GM12878 (cell line): ENCODE results near the gene ANGPTL2. TPM values are rescaled to one million over a fixed set of nuclear protein-coding genes. Genes with fewer than 3 reads are reported as not detected.

Experiments
- CREM ChIP-seq: IDR thresholded peaks from 2 replicates; pipeline ENCODE4 v1.6.1; 2014; ENCODE audit warnings: antibody characterized with exemption, low read depth
- EED ChIP-seq: sonication (generic); IDR thresholded peaks from 2 replicates; pipeline ENCODE4 v1.6.1; 2016; ENCODE audit warnings: antibody characterized with exemption, low read depth
- EGR1 ChIP-seq, 2 experiments: IDR thresholded peaks; 1 replicate in 1 of 2; 2 replicates in 1 of 2; pipeline ENCODE4 v1.6.1; 2011 to 2012; ENCODE audit warnings: low read depth in 2 of 2, low read length in 2 of 2, borderline replicate concordance in 1 of 2, mild to moderate bottlenecking in 1 of 2, moderate library complexity in 1 of 2
- FOS ChIP-seq: IDR thresholded peaks from 3 replicates; pipeline ENCODE4 v1.6.1; 2011; ENCODE audit warnings: borderline replicate concordance; ENCODE audit not compliant: insufficient read length; ENCODE audit errors: extremely low read depth
- GATAD2B ChIP-seq: fragments of 450-650 bp; conservative IDR thresholded peaks from 2 replicates; pipeline ENCODE4 v1.6.1; 2017; ENCODE audit warnings: low read depth, mild to moderate bottlenecking, moderate library complexity
- HDAC6 ChIP-seq: fragments of 200-600 bp; sonication (generic); IDR thresholded peaks from one replicate; pipeline ENCODE4 v1.8.0; 2017; ENCODE audit warnings: antibody characterized with exemption; ENCODE audit not compliant: unreplicated experiment
- NFYA ChIP-seq: IDR thresholded peaks from 2 replicates; pipeline ENCODE4 v1.6.1; 2011; ENCODE audit warnings: low read depth, mild to moderate bottlenecking, low read length, improper control_type of control experiment, borderline replicate concordance
- NR2C1 ChIP-seq: fragments of 450-650 bp; IDR thresholded peaks from 2 replicates; pipeline ENCODE4 v1.6.1; 2017; ENCODE audit warnings: antibody characterized with exemption, mild to moderate bottlenecking, moderate library complexity
- NR2F1 ChIP-seq: fragments of 450-650 bp; conservative IDR thresholded peaks from 2 replicates; pipeline ENCODE4 v1.6.1; 2017; ENCODE audit warnings: mild to moderate bottlenecking
- RAD51 ChIP-seq: fragments of 450-650 bp; IDR thresholded peaks from 2 replicates; pipeline ENCODE4 v1.6.1; 2016; ENCODE audit warnings: moderate library complexity, mild to moderate bottlenecking, inconsistent platforms
- SMAD5 ChIP-seq: IDR thresholded peaks from 2 replicates; pipeline ENCODE4 v1.6.1; 2016; ENCODE audit warnings: antibody characterized with exemption, low read depth
- SREBF1 ChIP-seq: IDR thresholded peaks from 2 replicates; pipeline ENCODE4 v1.6.1; 2012; ENCODE audit warnings: mild to moderate bottlenecking, low read length
- SRF ChIP-seq, 2 experiments: IDR thresholded peaks; 2 replicates each; pipeline ENCODE4 v1.6.1; 2011; ENCODE audit warnings: low read depth in 2 of 2, low read length in 2 of 2, mild to moderate bottlenecking in 1 of 2, moderate library complexity in 1 of 2
- STAT1 ChIP-seq: fragments of 450-650 bp; conservative IDR thresholded peaks from 2 replicates; pipeline ENCODE4 v1.6.1; 2014; ENCODE audit warnings: antibody characterized with exemption, mild to moderate bottlenecking
- STAT3 ChIP-seq: IDR thresholded peaks from 2 replicates; pipeline ENCODE4 v1.6.1; 2011; ENCODE audit warnings: low read depth, low read length, improper control_type of control experiment
- SUPT20H ChIP-seq: IDR thresholded peaks from 2 replicates; pipeline ENCODE4 v1.6.1; 2011; ENCODE audit warnings: low read depth, mild to moderate bottlenecking, low read length, moderate library complexity, borderline replicate concordance; ENCODE audit not compliant: control insufficient read depth
- TBL1XR1 ChIP-seq: IDR thresholded peaks from 2 replicates; pipeline ENCODE4 v1.6.1; 2012; ENCODE audit warnings: low read depth, low read length, improper control_type of control experiment
- ZBED1 ChIP-seq: IDR thresholded peaks from 2 replicates; pipeline ENCODE4 v1.6.1; 2016; ENCODE audit warnings: borderline replicate concordance
- ZNF384 ChIP-seq: IDR thresholded peaks from 2 replicates; pipeline ENCODE4 v1.6.1; 2012; ENCODE audit warnings: low read depth, mild to moderate bottlenecking, low read length, improper control_type of control experiment, borderline replicate concordance
- ZNF622 ChIP-seq: fragments of 450-650 bp; IDR thresholded peaks from 2 replicates; pipeline ENCODE4 v1.6.1; 2017; ENCODE audit warnings: mild to moderate bottlenecking, inconsistent platforms
- polyA plus RNA-seq, 11 experiments: library from polyadenylated mRNA; depleted of rRNA in 4 of 11; unstranded in 6 of 11; stranded (reverse) in 5 of 11; fragments of >200 nt; fragmentation: Nextera tagmentation in 4 of 11; fragmentation: Illumina TruSeq in 1 of 11; extraction: Ambion mirVana in 4 of 11; extraction: Trizol in 1 of 11; gene quantifications; 1 replicate in 1 of 11; 2 replicates in 10 of 11; pipeline versions ENCODE4 v1.2.1 to v1.2.3, GENCODE V29; 2011 to 2016; ENCODE audit warnings: inconsistent platforms in 2 of 11, missing spikeins in 2 of 11, low read depth in 1 of 11
- total RNA-seq, 4 experiments: library from RNA; depleted of rRNA in 3 of 4; stranded (reverse); fragments of >200 nt in 3 of 4; fragmentation: Illumina TruSeq in 1 of 4; extraction: Trizol in 1 of 4; gene quantifications; 2 replicates each; pipeline versions ENCODE4 v1.2.1 to v1.2.3, GENCODE V29; 2013 to 2021
- TF ChIP-seq, protein P1 (sequence below): fragments of 450-650 bp; IDR thresholded peaks from 2 replicates; pipeline ENCODE4 v1.6.1; 2017; ENCODE audit warnings: mild to moderate bottlenecking, moderate library complexity
- TF ChIP-seq, protein P2 (sequence below): IDR thresholded peaks from 2 replicates; pipeline ENCODE4 v1.6.1; 2011; ENCODE audit warnings: low read depth, low read length, improper control_type of control experiment, borderline replicate concordance
- TF ChIP-seq, protein P3 (sequence below): IDR thresholded peaks from 2 replicates; pipeline ENCODE4 v1.6.1; 2012; ENCODE audit warnings: low read depth, low read length, improper control_type of control experiment
- TF ChIP-seq, protein P4 (sequence below), 3 experiments: IDR thresholded peaks in 2 of 3; conservative IDR thresholded peaks in 1 of 3; 2 replicates each; pipeline ENCODE4 v1.5.1; 2011; ENCODE audit warnings: low read depth in 3 of 3, low read length in 3 of 3, mild to moderate bottlenecking in 3 of 3, control low read depth in 2 of 3, moderate library complexity in 2 of 3, inconsistent platforms in 1 of 3, mixed read lengths in 1 of 3; ENCODE audit not compliant: control insufficient read depth in 2 of 3, insufficient read depth in 1 of 3; ENCODE audit errors: extremely low read depth in 1 of 3

ANGPTL2 gene
- total and polyA plus RNA-seq, 10 of the 15 experiments (the other 5 are each of a cell fraction or from before 2014, with no cell fraction given), result 0.13 to 2.6 (median 0.82) TPM; not detected in 1

DNA sequence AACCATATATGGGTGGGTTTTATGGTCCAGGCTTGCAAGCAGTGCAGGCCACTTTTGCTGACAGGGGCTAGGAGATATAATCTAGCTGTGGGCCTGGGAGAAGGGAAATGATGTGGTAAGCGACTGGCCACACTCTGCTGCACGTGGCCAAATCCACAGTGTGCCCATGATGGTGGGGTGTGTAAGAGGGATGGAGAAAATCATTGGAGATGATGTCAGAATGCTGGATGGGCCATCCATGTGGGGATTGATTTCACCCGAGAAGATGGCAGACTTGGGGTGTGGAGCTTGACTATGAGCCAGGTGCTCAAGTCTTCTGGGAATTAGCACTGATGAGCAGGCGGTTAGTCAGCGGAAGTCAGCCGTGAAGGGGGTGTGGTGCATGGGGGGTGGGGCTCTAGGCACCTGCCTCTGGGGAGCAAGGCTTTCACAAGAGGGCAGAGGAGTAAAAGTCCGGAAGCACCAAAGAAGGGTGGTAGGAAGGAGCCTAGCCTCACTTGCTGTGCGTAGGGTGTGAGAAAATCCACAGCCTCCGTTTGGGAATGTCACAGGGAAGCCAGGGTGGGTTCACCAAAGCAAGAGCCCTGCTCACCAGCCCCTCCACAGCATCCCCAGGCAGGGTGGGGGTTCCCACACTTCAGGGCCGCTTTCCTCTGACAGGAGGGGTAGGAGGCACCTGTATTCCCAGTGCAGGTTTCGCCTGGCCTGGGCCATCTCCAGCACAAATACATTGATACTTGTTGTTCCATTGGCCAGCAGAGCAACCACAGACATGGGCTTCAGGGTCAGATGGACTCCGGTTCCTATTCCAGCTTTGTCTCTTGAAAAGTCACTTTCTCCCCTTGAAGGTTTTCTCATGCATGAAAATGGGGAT is 44.5 kb upstream of the ANGPTL2 start (continued):
- TF ChIP-seq TBL1XR1 (peak; percentile 66), ZNF622 (no peak), EED (peak; percentile 71; the same call in 1 of the 2 replicates), NR2C1 (no peak), FOS (no peak), ZBED1 (no peak), EGR1 (IDR thresholded peaks at IDR 0.05; ENCODE audit: borderline replicate concordance in 1 of 2, low read depth in 2 of 2, low read length in 2 of 2) (no peak), RAD51 (peak; percentile 64; the same call in 1 of the 2 replicates), SREBF1 (no peak), SUPT20H (no peak), STAT1 (no peak), CREM (0 out of 2 replicates have a peak, but pooled peaks have one; percentile 22), NFYA (no peak), SRF (IDR thresholded peaks at IDR 0.05; ENCODE audit: low read depth in 2 of 2, low read length in 2 of 2) (peak; percentile 96), HDAC6 (no peak), STAT3 (no peak), ZNF384 (no peak), SMAD5 (no peak), GATAD2B (peak; percentile 99), NR2F1 (peak; percentile 23; the same call in 1 of the 2 replicates)
- TF ChIP-seq, protein P1, sequence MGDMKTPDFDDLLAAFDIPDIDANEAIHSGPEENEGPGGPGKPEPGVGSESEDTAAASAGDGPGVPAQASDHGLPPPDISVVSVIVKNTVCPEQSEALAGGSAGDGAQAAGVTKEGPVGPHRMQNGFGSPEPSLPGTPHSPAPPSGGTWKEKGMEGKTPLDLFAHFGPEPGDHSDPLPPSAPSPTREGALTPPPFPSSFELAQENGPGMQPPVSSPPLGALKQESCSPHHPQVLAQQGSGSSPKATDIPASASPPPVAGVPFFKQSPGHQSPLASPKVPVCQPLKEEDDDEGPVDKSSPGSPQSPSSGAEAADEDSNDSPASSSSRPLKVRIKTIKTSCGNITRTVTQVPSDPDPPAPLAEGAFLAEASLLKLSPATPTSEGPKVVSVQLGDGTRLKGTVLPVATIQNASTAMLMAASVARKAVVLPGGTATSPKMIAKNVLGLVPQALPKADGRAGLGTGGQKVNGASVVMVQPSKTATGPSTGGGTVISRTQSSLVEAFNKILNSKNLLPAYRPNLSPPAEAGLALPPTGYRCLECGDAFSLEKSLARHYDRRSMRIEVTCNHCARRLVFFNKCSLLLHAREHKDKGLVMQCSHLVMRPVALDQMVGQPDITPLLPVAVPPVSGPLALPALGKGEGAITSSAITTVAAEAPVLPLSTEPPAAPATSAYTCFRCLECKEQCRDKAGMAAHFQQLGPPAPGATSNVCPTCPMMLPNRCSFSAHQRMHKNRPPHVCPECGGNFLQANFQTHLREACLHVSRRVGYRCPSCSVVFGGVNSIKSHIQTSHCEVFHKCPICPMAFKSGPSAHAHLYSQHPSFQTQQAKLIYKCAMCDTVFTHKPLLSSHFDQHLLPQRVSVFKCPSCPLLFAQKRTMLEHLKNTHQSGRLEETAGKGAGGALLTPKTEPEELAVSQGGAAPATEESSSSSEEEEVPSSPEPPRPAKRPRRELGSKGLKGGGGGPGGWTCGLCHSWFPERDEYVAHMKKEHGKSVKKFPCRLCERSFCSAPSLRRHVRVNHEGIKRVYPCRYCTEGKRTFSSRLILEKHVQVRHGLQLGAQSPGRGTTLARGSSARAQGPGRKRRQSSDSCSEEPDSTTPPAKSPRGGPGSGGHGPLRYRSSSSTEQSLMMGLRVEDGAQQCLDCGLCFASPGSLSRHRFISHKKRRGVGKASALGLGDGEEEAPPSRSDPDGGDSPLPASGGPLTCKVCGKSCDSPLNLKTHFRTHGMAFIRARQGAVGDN, result peak; percentile 100
- TF ChIP-seq, protein P2, sequence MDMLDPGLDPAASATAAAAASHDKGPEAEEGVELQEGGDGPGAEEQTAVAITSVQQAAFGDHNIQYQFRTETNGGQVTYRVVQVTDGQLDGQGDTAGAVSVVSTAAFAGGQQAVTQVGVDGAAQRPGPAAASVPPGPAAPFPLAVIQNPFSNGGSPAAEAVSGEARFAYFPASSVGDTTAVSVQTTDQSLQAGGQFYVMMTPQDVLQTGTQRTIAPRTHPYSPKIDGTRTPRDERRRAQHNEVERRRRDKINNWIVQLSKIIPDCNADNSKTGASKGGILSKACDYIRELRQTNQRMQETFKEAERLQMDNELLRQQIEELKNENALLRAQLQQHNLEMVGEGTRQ, result no peak; the same call in 1 of the 2 replicates
- TF ChIP-seq, protein P3, sequence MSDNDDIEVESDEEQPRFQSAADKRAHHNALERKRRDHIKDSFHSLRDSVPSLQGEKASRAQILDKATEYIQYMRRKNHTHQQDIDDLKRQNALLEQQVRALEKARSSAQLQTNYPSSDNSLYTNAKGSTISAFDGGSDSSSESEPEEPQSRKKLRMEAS, result peak; percentile 92; the same call in 1 of the 2 replicates
- TF ChIP-seq, protein P4, sequence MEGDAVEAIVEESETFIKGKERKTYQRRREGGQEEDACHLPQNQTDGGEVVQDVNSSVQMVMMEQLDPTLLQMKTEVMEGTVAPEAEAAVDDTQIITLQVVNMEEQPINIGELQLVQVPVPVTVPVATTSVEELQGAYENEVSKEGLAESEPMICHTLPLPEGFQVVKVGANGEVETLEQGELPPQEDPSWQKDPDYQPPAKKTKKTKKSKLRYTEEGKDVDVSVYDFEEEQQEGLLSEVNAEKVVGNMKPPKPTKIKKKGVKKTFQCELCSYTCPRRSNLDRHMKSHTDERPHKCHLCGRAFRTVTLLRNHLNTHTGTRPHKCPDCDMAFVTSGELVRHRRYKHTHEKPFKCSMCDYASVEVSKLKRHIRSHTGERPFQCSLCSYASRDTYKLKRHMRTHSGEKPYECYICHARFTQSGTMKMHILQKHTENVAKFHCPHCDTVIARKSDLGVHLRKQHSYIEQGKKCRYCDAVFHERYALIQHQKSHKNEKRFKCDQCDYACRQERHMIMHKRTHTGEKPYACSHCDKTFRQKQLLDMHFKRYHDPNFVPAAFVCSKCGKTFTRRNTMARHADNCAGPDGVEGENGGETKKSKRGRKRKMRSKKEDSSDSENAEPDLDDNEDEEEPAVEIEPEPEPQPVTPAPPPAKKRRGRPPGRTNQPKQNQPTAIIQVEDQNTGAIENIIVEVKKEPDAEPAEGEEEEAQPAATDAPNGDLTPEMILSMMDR (IDR thresholded peaks at IDR 0.05 in 2 of 3, conservative IDR thresholded peaks at IDR 0.05 in 1 of 3; ENCODE audit: control insufficient read depth in 2 of 3, extremely low read depth in 1 of 3, insufficient read depth in 1 of 3, low read depth in 3 of 3, low read length in 3 of 3), result no peak
